Thyroid gland (tissue), 4 donors: Measurements from ENCODE around the gene VSTM4. TPM values are rescaled to one million over a fixed set of nuclear protein-coding genes. Genes with fewer than 3 reads are reported as not detected.

Source experiments
- DNase-seq, 2 donors: peaks; one replicate each; pipeline ENCODE4 v3.0.0-alpha.2; 2019
- H3K27ac ChIP-seq, 3 donors: fragments of 200-600 bp; sonication (generic); 1 replicate in 2 of 3; 2 replicates in 1 of 3; pipeline ENCODE4 v1.5.1; 2016 to 2019; ENCODE audit warnings: mild to moderate bottlenecking in 1 of 3, moderate library complexity in 1 of 3
- H3K27me3 ChIP-seq: fragments of 200-600 bp; sonication (generic); one replicate; pipeline ENCODE4 v1.5.1; 2019
- H3K36me3 ChIP-seq, 2 donors: fragments of 200-600 bp; sonication (generic); one replicate each; pipeline ENCODE4 v1.5.1; 2016 to 2019
- H3K4me1 ChIP-seq, 2 donors: fragments of 200-600 bp; sonication (generic); one replicate each; pipeline ENCODE4 v1.5.1; 2017 to 2019
- H3K4me3 ChIP-seq, 3 donors: fragments of 200-600 bp; sonication (generic); replicated peaks in 1 of 3; 1 replicate in 2 of 3; 2 replicates in 1 of 3; pipeline ENCODE4 v1.5.1; 2016; ENCODE audit warnings: mild to moderate bottlenecking in 1 of 3
- H3K9me3 ChIP-seq: fragments of 200-600 bp; sonication (generic); one replicate; pipeline ENCODE4 v1.5.1; 2017
- CTCF ChIP-seq, 6 experiments: fragments of 200-600 bp in 3 of 6; fragments of 450-650 bp in 3 of 6; sonication (generic) in 3 of 6; IDR thresholded peaks; one replicate each; pipeline ENCODE4 v1.5.1; 2016 to 2019; ENCODE audit warnings: antibody characterized with exemption in 6 of 6, mild to moderate bottlenecking in 2 of 6, inconsistent platforms in 1 of 6, moderate library complexity in 1 of 6
- POLR2A ChIP-seq, 2 donors: fragments of 450-650 bp; IDR thresholded peaks; one replicate each; pipeline ENCODE4 v1.6.1; 2017; ENCODE audit warnings: antibody characterized with exemption in 2 of 2, mild to moderate bottlenecking in 2 of 2, moderate library complexity in 1 of 2
- WGBS, 2 donors: methylation state at CpG; one replicate each; pipeline ENCODE4 v1.1.5; 2017; 5-methylcytosine and 5-hydroxymethylcytosine counted together
- intact Hi-C: fragments of 100-400 bp; cut with DNase I; formaldehyde crosslinking; loops from one replicate; pipeline ENCODE4 v1.15.1; 2023
- total RNA-seq, 4 donors: library from RNA; depleted of rRNA; stranded (reverse); fragments of >200 nt; gene quantifications; one replicate each; pipeline ENCODE4 v1.2.3, GENCODE V29; 2016

Gene VSTM4
- total RNA-seq, 4 donors from 2014 or later = 42.9 to 220 (median 142) TPM

- Histone ChIP-seq H3K36me3 (no peaks in the 10 kb centered on the region), H3K27ac (no peak overlapping the region), H3K9me3 (no peaks in the 10 kb centered on the region), H3K4me3 (no peak overlapping the region), H3K27me3 (no peaks in the 10 kb centered on the region), H3K4me1 (peaks cover 0 to 13% of the 10 kb centered on the region in 2 donors)
- WGBS, 2 donors = 85 to 95% methylated on average over 5 of the region's 5 CpGs
- no peak for DNase-seq
- intact Hi-C loops = no loop called here
- TF ChIP-seq POLR2A (IDR thresholded peaks at IDR 0.05) = no peak
- no peak for TF ChIP-seq CTCF (IDR thresholded peaks at IDR 0.05)
Measured at GRCh38 chr10:49053998-49054692, 61.2 kb downstream of the VSTM4 start.

- Histone ChIP-seq H3K4me1 (peaks cover 0 to 13% of the 10 kb centered on the region in 2 donors), H3K27ac (no peak overlapping the region), H3K9me3 (no peaks in the 10 kb centered on the region), H3K36me3 (no peaks in the 10 kb centered on the region), H3K27me3 (no peaks in the 10 kb centered on the region), H3K4me3 (no peak overlapping the region)
- TF ChIP-seq CTCF (IDR thresholded peaks at IDR 0.05) = no peak
- WGBS, 2 donors = 77 to 86% methylated on average over 11 of the region's 11 CpGs
- intact Hi-C loops = no loop called here
- DNase-seq = peak in 1 of 2 donors; percentile 39
Measured at GRCh38 chr10:49053053-49053997, 62.0 kb downstream of the VSTM4 start.

- 94 to 96% methylated on average over 1 of the region's 1 CpG for WGBS, 2 donors
- intact Hi-C loops = no loop called here
- Histone ChIP-seq H3K4me1 (peaks cover 0 to 13% of the 10 kb centered on the region in 2 donors), H3K27ac (no peak overlapping the region), H3K36me3 (peaks cover 0 to 4% of the 10 kb centered on the region in 2 donors), H3K9me3 (no peaks in the 10 kb centered on the region), H3K4me3 (no peak overlapping the region), H3K27me3 (no peaks in the 10 kb centered on the region)
- TF ChIP-seq CTCF (IDR thresholded peaks at IDR 0.05) (no peak), POLR2A (IDR thresholded peaks at IDR 0.05) (no peak)
- no peak for DNase-seq
Measured at GRCh38 chr10:49052069-49052468, 63.3 kb downstream of the VSTM4 start.

GRCh38 chr10:49050906-49051305 lies 64.4 kb downstream of the VSTM4 start:
- TF ChIP-seq POLR2A (IDR thresholded peaks at IDR 0.05) (no peak), CTCF (IDR thresholded peaks at IDR 0.05) (no peak)
- Histone ChIP-seq H3K27ac (no peak overlapping the region), H3K4me3 (no peak overlapping the region), H3K9me3 (no peaks in the 10 kb centered on the region), H3K4me1 (peaks cover 0 to 4% of the 10 kb centered on the region in 2 donors), H3K27me3 (no peaks in the 10 kb centered on the region), H3K36me3 (peaks cover 0 to 15% of the 10 kb centered on the region in 2 donors)
- intact Hi-C loops = no loop called here
- no peak for DNase-seq
- WGBS, 2 donors = 82 to 84% methylated on average over 3 of the region's 3 CpGs

GRCh38 chr10:49050366-49050765 lies 65.0 kb downstream of the VSTM4 start:
- TF ChIP-seq CTCF (IDR thresholded peaks at IDR 0.05) (no peak), POLR2A (IDR thresholded peaks at IDR 0.05) (no peak)
- no peak overlapping the region for H3K4me3 ChIP-seq
- H3K36me3 ChIP-seq = peaks cover 0 to 19% of the 10 kb centered on the region in 2 donors
- H3K4me1 ChIP-seq = no peaks in the 10 kb centered on the region
- H3K27me3 ChIP-seq = no peaks in the 10 kb centered on the region
- no peak for DNase-seq
- intact Hi-C loops = no loop called here
- no peaks in the 10 kb centered on the region for H3K9me3 ChIP-seq
- no peak overlapping the region for H3K27ac ChIP-seq
- 76 to 86% methylated on average over 2 of the region's 2 CpGs for WGBS, 2 donors
